GM18870 (cell line): ENCODE data around the gene PALM3.
"Not testable (repeated sequence)": the region's sequence is repeated elsewhere in the genome, so short reads cannot be mapped to it uniquely, and the experiment has no call there.

Experiments
- ATAC-seq: cut with Tn5 transposase; IDR thresholded peaks from one replicate; pipeline ENCODE4 v1.9.1; 2021; ENCODE audit warnings: moderate library complexity; ENCODE audit not compliant: unreplicated experiment

The PALM3 gene

DNA sequence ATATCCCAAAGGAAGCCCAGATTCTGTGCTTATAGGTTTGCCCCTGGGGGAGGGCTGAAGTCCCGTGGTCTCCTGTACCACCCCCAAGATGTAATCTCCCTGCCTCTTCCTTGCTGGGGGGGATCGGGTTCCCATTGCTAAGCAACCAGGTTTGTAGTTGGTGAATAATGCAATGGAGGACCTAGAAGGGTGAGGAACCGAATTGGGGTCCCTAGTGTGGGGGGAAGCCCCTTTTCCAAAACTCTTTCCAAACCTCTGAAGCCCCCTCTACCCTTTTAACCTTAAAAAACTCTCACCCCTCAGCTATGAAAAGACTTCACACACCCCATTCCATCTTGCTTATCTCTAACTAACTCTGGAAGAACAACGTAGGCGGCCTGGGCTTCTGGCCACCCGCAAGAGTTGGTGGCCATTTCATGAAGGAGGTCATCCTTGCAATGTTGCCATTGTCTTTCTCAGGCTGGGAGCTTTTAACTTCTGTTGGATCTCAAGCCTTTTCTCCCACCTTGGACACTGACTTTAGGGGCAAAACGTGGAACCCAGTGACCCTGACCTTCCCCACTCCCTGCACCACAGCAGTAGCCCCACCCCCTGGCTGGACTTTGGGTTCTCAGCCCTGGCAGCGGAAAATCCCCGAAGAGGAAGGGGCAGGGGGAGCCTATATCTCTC, 661 bp downstream of the PALM3 start:
- ATAC-seq = no peak

DNA sequence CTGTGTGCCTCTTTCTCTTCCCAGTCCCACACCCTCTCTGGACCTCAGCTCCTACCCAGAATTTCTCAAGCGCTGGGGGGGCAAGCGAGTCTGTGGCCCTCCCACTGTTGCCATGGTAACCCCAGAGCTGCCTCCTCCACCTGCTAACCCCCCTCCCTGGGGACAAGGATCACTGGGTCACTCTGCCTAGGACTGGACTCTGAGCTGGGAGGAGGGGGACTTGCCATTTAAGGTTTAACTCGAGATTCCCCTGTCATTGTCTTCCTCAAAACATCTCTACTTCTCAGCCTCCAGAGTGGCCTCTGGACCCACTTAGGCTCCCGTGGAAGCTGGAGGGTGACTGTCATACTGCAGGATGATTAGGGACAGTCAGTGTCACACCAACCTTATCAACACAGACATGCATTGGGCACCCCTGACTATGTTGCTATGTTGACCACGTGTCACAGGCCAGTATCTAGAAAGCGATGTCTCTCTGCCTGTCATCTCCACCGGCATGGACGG, 2.2 kb downstream of the PALM3 start:
- ATAC-seq = no peak

DNA sequence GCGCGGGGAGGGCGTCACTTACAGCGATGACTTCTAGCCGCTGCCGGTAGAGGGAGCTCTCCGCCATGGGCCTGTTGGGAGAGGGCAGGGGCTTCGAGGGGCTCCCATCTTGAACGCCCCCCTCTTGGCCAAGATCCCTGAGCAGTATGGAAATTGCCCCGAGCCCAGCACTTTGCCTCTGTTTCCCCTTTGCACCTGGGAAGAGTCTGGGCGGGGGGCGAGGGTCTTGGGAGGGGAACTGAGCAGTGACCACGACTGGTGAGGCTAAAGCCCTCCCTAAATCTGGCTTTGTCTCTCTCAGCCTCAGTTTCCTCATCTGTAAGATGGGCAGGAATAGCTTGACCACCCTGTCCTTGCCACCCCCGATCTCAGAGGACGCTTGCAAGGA, 2.8 kb downstream of the PALM3 start:
- ATAC-seq = no peak

DNA sequence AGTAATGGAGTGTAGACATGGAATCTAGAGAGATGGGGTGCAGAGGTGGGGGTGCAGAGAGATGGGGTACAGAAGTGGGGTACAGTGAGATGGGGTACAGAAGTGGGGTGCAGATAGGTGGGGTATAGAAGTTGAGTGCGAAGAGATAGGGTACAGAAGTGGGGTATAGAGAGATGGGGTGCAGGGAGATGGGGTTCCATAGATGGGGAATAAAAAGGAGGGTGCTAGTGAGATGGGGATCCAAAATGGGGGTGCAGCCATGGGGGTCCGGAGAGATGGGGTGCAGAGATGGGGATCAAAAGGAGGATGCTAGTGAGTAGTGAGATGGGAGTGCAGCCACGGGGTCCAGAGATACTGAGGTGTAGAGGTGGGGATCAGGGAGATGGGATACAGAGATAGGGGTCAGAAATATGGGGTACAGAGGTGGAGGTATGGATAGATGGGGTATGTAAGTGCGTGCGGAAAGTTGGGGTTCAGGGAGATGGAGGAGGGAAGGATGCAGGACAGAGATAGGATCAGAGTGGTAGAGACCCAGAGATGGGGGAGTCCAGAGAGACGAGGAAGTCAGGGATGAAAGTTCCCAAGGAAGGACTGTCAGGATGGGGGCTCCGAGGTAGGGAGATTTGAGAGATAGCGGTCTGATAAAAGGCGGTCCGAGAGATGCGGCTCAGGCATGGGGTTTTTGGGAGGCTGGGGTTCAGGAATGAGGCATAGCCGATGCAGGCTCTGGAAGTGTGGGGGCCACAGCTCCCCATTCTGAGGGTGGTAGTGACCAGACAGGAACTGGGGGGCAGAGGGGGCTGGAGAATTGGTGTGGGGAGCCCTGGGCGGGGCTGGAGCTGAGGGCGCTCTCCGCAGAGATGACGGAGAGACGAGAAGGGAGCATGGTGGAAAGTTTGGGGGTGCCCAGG, 3.4 kb downstream of the PALM3 start:
- ATAC-seq = no peak

DNA sequence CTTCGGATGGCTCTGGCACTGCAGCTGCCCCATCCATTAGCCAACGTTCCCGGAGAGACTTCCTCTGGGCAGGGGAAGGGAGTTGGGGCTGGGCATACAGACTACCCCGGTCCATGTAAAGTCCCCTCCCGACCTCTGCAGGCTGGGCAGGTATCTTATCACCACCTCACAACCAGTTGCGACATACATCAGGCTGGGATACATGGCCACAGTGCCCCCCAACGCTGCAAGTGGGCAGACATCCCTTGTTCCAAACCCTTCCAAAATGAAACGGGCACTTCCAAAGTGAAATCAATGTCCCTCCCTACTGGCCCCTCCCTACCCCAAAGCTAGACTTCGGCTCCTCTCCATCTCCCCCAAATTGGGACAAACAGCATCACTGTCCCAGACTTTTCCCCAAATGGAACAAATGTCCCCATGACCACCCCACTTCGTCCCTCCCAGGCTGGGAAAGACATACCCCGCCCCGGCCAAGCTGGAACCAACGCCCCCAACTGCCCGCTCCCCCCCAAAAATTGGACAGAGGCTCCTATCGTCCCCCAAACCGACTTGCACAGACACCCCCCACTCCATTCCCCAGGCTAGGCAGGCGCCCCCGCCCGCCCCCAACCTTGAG, 5.0 kb downstream of the PALM3 start:
- no peak for ATAC-seq

DNA sequence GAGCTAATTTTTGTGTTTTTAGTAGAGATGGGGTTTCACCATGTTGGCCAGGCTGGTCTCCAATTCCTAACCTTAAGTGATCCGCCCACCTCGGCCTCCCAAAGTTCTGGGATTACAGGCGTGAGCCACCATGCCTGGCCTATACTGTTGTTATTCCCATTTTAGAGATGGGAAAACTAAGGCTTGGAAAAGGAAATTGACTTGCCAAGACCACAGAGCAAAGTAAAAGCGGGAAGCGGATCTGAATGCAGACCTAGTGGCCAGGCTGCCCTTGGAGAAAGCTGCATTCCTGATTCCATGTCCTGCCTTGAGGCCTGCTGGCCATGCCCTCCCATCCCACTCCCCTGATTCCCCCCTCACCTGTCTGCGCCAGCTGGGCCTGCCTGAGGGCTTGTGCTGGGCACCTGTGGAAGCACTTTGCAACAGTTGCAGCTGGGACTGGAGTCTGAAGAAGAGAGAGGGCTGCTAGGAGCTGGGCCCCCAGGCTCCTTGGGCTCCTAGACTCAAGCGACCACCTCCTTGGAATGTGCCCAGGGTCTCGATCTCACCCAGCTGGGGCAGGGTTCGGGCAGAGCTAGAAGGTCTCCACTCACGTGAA, 5.7 kb downstream of the PALM3 start:
- ATAC-seq = no peak

DNA sequence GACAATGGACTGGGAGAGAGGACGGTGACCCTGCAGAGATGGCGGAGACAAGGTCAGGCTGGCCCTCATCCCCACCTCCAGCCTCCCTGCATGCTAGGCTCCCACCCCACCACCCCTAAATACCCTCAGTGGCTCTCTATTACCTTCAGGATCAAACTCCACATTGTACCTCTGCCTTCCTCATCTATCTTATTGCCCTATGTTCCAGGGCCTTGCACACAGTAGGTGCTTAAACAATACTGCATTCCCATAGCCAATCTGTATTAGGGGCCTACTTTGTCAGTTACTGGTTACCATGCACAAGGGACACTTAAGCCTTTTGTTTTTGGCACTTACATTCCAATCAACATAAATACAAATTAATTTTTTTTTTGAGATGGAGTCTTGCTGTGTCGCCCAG, 6.5 kb downstream of the PALM3 start:
- no peak for ATAC-seq

DNA sequence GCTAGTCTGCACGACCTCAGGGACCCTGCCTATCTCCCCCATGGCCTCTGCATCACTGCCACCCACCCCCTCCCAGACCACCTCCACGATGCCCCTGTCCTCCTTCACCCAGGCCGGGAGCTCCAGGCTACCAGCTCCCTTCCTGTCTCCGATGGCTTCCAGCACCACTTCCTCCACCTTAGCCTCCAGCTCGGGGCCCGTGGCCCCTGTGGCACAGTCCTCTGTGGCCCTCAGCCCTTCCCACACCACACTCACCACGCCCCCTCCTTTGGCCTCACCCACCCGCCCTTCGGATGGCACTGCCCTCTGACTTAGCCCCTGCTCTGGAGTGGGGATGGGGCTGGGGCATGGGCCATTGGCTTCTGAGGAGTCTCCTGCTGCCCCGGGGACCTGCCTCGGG, 7.2 kb downstream of the PALM3 start:
- ATAC-seq = no peak

DNA sequence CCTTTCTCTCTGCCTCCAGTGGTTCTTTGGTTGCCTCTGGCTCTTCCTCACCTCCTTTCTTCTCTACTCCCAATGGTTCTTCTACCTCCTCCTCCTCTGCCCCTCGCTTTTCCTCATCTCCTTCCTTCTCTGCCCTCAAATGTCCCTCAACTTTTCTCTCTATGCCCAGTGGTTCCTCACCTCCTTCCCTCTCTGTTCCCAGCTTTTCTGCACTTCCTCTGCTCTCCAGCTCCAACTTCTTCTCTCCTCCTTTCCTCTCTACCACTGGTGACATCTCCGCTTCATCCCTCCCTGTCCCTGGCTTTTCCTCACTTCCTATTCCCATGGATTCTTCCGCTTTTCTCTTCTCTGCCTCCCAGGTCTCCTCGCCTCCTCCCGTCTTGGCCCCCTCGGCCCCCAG, 7.8 kb downstream of the PALM3 start:
- no peak for ATAC-seq

DNA sequence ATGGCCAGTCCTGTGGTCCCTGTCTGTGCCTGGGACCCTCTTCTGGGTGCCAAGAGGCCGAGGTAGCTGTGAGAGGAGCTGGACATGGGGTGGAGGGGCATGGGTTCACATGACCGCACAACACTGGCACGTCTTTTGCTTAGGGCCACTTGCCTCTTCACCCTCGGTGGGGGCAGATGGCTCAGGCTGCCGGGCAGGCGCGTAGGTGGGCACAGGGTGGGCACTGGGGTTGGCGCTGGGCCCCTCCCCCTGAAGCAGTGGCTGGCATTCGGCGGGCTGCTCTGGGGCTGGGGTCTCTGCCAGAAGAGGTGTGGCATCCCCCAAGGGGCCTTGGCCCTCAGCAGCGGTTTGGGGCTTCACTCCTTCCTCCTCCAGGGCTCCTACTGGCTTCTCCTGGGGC, 8.4 kb downstream of the PALM3 start:
- ATAC-seq = no peak

DNA sequence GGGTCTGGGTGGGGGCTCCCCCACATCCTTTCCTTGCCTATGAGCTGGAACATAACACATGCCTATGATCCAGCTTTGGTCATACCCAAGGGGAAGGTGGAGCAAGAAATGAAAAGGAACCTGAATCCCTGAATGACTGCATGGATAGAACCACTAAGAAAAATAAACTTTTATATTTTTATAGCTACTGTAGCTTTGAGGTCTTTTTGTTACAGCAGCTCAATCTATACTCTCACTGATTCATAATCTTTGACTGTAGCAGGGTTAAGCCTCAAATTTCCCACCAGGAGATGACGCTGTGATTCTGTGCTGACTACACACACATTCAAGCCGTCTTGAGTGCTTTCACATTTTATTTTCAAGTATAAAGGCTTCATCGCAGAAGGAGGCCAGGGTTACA, 8.8 kb downstream of the PALM3 start:
- no peak for ATAC-seq

DNA sequence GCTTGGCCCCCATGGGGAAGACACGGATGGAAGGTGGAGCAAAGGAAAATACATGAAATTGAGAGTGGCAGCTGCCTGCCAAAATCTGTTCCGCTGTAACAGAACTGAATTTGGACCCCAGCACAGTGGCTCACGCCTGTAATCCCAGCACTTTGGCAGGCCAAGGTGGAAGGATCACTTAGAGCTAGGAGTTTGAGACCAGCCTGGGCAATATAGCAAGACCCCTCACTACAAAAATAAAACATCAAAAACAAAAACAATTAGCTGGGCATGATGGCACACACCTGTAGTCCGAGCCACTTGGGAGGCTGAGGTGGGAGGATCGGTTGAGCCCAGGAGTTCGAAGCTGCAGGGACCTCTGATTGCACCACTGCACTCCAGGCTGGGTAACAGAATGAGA, 9.4 kb downstream of the PALM3 start:
- ATAC-seq = no peak

DNA sequence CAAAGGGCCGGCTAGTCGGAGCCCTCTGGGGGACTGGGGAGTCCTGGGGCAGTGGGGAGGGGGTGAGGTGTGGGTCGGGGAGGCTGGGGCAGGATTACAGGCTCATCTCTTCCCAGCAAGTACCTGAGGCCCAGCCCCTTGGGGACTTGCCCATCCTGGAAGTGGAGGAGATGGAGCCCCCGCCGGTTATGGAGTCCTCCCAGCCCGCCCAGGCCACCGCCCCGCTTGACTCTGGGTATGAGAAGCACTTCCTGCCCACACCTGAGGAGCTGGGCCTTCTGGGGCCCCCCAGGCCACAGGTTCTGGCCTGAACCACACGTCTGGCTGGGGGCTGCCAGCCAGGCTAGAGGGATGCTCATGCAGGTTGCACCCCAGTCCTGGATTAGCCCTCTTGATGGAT, 9.9 kb downstream of the PALM3 start:
- no peak for ATAC-seq

DNA sequence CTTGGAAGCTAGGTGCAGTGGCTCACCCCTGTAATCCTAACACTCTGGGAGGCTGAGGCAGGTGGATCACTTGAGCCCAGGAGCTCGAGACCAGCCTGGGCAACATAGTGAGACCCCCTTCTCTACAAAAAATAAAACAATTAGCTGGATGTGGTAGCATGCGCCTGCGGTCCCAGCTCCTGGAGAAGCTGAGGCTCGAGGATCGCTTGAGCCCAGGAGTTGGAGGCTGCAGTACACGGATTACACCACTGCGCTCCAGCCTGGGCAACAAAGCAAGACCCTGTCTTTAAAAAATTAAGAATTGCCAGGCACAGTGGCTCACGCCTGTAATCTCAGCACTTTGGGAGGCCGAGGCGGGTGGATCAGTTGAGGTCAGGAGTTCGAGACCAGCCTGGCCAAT, 10.9 kb downstream of the PALM3 start:
- not testable (repeated sequence) for ATAC-seq

DNA sequence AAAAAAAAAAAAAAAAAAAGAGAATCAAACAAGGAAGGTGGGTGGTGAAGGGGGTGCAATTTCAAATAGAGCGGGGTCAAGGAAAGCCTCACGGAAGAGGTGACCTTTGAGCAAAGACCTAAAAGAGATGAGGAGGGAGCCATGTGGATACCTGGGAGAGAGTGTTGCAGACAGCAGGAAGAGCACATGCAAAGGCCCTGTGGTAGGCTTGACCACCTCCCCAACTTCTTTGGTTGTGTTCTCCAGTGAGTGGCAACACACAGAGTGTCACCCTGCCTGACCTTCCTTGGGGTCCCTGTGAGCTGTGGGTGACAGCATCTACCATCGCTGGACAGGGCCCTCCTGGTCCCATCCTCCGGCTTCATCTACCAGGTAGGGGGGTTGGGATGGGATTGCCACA, 11.4 kb downstream of the PALM3 start:
- ATAC-seq = no peak

DNA sequence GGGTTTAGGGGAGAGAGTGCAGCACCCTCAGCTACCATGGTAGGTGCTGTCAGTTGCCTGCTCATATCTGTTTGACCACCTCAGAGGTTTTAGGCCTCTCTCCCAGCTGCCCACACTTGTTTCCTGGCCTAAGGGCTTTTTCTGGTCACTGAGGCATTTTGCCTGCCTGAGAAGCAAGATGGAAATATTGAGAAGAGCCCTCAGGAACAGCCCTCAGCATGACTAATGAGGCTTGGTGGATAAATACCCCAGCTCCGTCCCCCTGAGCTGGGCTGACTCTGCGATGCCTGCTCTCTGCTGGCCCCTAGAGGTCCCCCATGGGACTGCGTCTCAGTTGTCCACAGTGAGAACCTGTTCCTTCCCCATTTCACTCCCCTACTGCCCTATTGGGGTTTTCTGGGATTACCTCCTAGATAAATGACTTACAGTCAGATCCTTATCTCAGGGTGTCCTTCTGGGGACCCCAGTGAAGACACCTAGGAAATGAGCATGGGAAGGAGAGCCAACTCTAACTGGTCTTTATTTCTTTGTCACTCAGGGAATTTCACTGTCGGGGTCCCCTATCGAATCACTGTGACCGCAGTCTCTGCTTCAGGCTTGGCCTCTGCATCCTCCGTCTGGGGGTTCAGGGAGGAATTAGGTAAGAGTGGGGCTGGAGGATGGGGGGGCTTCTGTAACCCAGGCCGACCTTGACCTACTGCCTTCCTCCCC, 13.3 kb downstream of the PALM3 start:
- no peak for ATAC-seq

DNA sequence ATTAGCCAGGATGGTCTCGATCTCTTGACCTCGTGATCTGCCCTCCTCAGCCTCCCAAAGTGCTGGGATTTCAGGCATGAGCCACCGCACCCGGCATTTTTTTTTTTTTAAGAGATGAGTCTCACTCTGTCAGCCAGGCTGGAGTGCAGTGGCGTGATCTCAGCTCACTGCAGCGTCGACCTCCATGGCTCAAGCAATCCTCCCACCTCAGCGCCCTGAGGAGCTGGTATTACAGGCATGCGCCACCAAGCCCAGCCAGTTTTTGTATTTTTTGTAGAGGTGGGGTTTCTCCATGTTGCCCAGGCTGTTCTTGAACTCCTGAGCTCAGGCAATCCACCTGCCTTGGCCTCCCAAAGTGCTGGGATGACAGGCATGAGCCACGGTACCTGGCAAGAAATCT, 14.0 kb downstream of the PALM3 start:
- ATAC-seq = not testable (repeated sequence)

DNA sequence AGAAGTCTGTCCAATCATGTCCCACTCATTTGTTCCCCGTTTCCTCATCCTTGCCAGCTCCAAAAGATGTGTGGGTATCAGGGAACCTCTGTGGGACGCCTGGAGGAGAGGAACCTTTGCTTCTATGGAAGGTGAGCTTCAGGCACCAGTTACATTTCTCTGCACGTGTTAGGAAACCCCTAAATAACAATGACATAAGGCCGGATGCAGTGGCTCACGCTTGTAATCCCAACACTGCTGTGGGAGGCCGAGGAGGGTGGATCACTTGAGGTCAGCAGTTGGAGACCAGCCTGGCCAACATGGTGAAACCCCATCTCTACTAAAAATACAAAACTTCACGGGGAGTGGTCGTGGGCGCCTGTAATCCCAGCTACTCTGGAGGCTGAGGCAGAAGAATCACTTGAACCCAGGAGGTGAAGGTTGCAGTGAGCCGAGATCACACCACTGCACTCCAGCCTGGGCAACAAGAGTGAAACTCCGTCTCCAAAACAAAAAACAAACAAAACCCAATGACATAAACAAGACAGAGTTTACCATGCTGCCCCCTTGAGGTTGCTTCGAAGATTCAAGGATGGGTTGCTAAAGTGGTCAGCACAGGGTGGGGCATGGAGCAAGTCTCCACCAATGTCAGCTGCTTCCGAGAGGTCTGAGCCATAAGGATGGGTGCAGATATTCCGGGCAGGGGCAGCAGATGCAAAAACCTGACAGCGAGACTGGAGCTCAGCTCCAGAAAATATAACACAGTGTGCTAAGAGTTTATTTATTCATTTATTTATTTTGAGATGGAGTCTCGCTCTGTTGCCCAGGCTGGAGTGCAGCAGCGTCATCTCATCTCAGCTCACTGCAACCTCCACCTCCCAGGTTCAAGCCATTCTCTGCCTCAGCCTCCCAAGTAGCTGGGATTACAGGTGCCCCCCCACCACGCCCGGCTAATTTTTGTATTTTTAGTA, 18.9 kb downstream of the PALM3 start:
- ATAC-seq = not testable (repeated sequence)

DNA sequence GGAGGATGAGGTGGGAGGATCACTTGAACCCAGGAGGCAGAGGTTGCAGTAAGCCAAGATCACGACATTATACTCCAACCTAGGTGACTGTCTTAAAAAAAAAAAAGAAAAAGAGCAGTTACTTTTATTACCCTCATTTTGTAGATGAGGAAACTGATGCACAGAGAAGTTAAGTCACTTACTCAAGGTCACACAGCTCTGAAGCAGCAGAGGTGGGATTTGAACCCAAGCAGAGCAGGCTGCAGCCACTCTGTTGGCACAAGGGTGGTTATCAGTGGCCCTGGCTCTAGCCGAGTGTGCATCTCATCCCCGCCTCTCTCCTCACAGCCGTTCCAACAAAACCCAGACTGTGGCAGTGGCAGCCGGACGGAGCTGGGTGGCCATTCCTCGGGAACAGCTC, 22.7 kb downstream of the PALM3 start:
- ATAC-seq = no peak

DNA sequence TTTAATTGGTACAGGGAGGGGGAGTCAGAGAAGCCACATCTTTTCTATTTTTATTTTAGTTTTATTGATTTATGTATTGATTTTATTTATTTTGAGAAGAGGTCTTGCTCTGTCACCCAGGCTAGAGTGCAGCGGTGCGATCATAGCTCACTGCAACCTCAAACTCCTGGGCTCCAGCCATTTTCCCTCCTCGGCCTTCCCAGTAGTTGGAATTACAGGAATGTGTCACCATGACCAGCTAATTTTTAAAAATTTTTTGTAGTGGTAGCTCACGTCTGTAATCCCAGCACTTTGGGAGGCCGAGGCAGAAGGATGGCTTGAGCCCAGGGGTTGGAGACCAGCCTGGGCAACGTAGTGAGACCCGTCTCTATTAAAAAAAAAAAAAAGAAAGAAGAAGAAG, 26.2 kb downstream of the PALM3 start:
- ATAC-seq = no peak
